Loucy (cell line): ENCODE measurements around the gene SHOX.

Experiments
- H2AFZ ChIP-seq: fragments of 200-600 bp; sonication (generic); 2 replicates; pipeline ENCODE4 v1.6.0; 2016; ENCODE audit warnings: antibody characterized with exemption, mild to moderate bottlenecking, low read length, moderate library complexity
- H3F3A ChIP-seq: fragments of 200-600 bp; 2 replicates; pipeline ENCODE4 v1.6.0; 2016; ENCODE audit warnings: antibody characterized with exemption, low read depth, mild to moderate bottlenecking
- H3K27me3 ChIP-seq: fragments of 200-600 bp; sonication (generic); 2 replicates; pipeline ENCODE4 v1.6.1; 2014; ENCODE audit warnings: low read length, mild to moderate bottlenecking; ENCODE audit not compliant: insufficient read depth, poor library complexity, severe bottlenecking
- H3K36me3 ChIP-seq: fragments of 200-600 bp; sonication (generic); 2 replicates; pipeline ENCODE4 v1.6.1; 2016; ENCODE audit warnings: low read length; ENCODE audit not compliant: insufficient read depth
- H3K4me1 ChIP-seq: fragments of 200-600 bp; sonication (generic); 2 replicates; pipeline ENCODE4 v1.5.1; 2014; ENCODE audit warnings: low read length, mild to moderate bottlenecking; ENCODE audit not compliant: insufficient read depth, poor library complexity, severe bottlenecking
- H3K4me2 ChIP-seq: fragments of 200-600 bp; sonication (generic); 2 replicates; pipeline ENCODE4 v1.6.0; 2014; ENCODE audit warnings: antibody characterized with exemption, low read length, low read depth, mild to moderate bottlenecking; ENCODE audit not compliant: poor library complexity, severe bottlenecking
- H3K4me3 ChIP-seq: fragments of 200-600 bp; sonication (generic); 2 replicates; pipeline ENCODE4 v1.5.1; 2014; ENCODE audit warnings: low read length, mild to moderate bottlenecking, mixed read lengths; ENCODE audit not compliant: poor library complexity, severe bottlenecking
- H3K79me2 ChIP-seq: fragments of 200-600 bp; sonication (generic); 2 replicates; pipeline ENCODE4 v1.6.1; 2014; ENCODE audit warnings: low read length; ENCODE audit not compliant: insufficient read depth
- H3K9ac ChIP-seq: fragments of 200-600 bp; sonication (generic); 2 replicates; pipeline ENCODE4 v1.6.0; 2014; ENCODE audit warnings: mild to moderate bottlenecking, low read depth, low read length, moderate library complexity; ENCODE audit not compliant: poor library complexity, severe bottlenecking
- H3K9me2 ChIP-seq: fragments of 200-600 bp; sonication (generic); replicated peaks from 2 replicates; pipeline ENCODE4 v1.6.1; 2016; ENCODE audit warnings: low read depth, low read length, mixed read lengths
- H3K9me3 ChIP-seq: fragments of 200-600 bp; sonication (generic); 2 replicates; pipeline ENCODE4 v1.6.1; 2014; ENCODE audit warnings: mild to moderate bottlenecking, antibody characterized with exemption, low read length, low read depth; ENCODE audit not compliant: insufficient read depth
- H4K20me1 ChIP-seq: fragments of 200-600 bp; sonication (generic); 2 replicates; pipeline ENCODE4 v1.6.0; 2014; ENCODE audit warnings: antibody characterized with exemption, low read length, mild to moderate bottlenecking; ENCODE audit not compliant: insufficient read depth, poor library complexity, severe bottlenecking
- EZH2phosphoT487 ChIP-seq: fragments of 200-600 bp; IDR thresholded peaks from 2 replicates; pipeline ENCODE4 v1.6.1; 2018; ENCODE audit warnings: antibody characterized with exemption, mild to moderate bottlenecking, moderate library complexity, borderline replicate concordance
- TF ChIP-seq, protein P1 (sequence below): fragments of 200-600 bp; sonication (generic); conservative IDR thresholded peaks from 2 replicates; pipeline ENCODE4 v1.5.1; 2014; ENCODE audit warnings: mild to moderate bottlenecking, antibody characterized with exemption, low read length

Gene SHOX

DNA sequence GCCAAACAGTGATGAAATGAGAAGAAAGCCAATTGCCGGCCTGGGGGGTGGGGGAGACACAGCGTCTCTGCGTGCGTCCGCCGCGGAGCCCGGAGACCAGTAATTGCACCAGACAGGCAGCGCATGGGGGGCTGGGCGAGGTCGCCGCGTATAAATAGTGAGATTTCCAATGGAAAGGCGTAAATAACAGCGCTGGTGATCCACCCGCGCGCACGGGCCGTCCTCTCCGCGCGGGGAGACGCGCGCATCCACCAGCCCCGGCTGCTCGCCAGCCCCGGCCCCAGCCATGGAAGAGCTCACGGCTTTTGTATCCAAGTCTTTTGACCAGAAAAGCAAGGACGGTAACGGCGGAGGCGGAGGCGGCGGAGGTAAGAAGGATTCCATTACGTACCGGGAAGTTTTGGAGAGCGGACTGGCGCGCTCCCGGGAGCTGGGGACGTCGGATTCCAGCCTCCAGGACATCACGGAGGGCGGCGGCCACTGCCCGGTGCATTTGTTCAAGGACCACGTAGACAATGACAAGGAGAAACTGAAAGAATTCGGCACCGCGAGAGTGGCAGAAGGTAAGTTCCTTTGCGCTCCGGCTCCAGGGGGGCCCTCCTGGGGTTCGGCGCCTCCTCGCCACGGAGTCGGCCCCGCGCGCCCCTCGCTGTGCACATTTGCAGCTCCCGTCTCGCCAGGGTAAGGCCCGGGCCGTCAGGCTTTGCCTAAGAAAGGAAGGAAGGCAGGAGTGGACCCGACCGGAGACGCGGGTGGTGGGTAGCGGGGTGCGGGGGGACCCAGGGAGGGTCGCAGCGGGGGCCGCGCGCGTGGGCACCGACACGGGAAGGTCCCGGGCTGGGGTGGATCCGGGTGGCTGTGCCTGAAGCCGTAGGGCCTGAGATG, at the start of gene SHOX:
TSS of gene SHOX (plus strand) at position 180 of the 885 bp plus-strand sequence. CDS start at position 287, 107 bp downstream.
- TF ChIP-seq, protein P1, sequence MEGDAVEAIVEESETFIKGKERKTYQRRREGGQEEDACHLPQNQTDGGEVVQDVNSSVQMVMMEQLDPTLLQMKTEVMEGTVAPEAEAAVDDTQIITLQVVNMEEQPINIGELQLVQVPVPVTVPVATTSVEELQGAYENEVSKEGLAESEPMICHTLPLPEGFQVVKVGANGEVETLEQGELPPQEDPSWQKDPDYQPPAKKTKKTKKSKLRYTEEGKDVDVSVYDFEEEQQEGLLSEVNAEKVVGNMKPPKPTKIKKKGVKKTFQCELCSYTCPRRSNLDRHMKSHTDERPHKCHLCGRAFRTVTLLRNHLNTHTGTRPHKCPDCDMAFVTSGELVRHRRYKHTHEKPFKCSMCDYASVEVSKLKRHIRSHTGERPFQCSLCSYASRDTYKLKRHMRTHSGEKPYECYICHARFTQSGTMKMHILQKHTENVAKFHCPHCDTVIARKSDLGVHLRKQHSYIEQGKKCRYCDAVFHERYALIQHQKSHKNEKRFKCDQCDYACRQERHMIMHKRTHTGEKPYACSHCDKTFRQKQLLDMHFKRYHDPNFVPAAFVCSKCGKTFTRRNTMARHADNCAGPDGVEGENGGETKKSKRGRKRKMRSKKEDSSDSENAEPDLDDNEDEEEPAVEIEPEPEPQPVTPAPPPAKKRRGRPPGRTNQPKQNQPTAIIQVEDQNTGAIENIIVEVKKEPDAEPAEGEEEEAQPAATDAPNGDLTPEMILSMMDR = no peak
- Histone ChIP-seq H3K4me2 (no peak within 1 kb of the TSS), H3K36me3 (no peaks in the 10 kb centered on the region), H3K79me2 (no peaks in the 10 kb centered on the region), H3K9me3 (no peaks in the 10 kb centered on the region), H3K4me1 (no peaks in the 10 kb centered on the region), H3K27me3 (no peaks in the 10 kb centered on the region), H3K9ac (no peak within 1 kb of the TSS), H3K9me2 (no peaks in the 10 kb centered on the region), H3F3A (no peaks in the 10 kb centered on the region), H2AFZ (no peak within 1 kb of the TSS), H4K20me1 (no peaks in the 10 kb centered on the region), H3K4me3 (no peak within 1 kb of the TSS)

DNA sequence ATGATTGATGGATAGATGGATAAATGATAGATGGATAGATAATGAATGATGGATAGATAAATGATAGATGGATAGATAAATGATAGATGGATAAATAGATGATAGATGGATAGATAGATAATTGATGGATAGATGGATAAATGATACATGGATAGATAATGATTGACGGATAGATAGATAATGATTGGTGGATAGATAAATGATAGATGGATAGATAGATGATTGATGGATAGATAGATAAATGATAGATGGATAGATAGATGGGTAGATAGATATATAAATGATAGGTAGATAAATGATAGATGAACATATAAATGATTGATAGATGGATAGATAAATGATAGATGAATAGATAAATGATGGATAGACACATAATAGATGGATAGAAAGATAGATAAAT, 49.5 kb upstream of the SHOX start:
- H3F3A ChIP-seq = no peaks in the 10 kb centered on the region
- H3K27me3 ChIP-seq = no peaks in the 10 kb centered on the region
- H4K20me1 ChIP-seq = no peaks in the 10 kb centered on the region
- no peak overlapping the region for H3K9ac ChIP-seq
- H3K4me1 ChIP-seq = no peaks in the 10 kb centered on the region
- H2AFZ ChIP-seq = no peak overlapping the region
- H3K4me2 ChIP-seq = no peak overlapping the region
- TF ChIP-seq EZH2phosphoT487 = no peak
- TF ChIP-seq, protein P1 = no peak
- no peak overlapping the region for H3K4me3 ChIP-seq
- no peaks in the 10 kb centered on the region for H3K9me2 ChIP-seq
- H3K79me2 ChIP-seq = no peaks in the 10 kb centered on the region
- no peaks in the 10 kb centered on the region for H3K9me3 ChIP-seq
- no peaks in the 10 kb centered on the region for H3K36me3 ChIP-seq

DNA sequence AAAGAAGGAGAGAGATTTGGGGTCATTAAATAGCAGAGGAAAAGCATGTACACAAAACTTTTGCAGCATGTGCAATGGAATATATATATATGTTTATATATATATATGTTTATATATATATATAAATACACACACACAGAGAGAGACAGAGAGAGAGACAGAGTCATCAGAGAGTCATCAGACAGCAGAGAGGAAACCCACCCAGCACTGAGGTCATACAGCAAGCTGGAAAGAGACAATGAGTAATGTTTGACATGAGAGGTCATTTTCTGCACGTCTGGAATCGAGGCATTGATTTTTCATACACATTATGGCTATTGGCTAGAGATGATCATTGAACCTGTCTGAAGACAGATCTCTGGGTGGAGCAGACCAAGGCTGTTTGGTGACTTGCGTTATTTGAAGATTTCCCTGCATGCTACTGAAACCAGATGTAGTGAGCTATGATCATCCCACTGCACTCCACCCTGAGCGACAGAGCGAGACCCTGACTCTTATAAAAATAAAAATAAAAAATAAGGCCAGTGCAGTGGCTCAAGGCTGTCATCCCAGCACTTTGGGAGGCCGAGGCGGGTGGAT, 48.8 kb upstream of the SHOX start:
- Histone ChIP-seq H3F3A (no peaks in the 10 kb centered on the region), H3K4me2 (no peak overlapping the region), H3K9me2 (no peaks in the 10 kb centered on the region), H2AFZ (no peak overlapping the region), H3K4me3 (no peak overlapping the region), H3K36me3 (no peaks in the 10 kb centered on the region), H4K20me1 (no peaks in the 10 kb centered on the region), H3K9me3 (no peaks in the 10 kb centered on the region), H3K27me3 (no peaks in the 10 kb centered on the region), H3K9ac (no peak overlapping the region), H3K79me2 (no peaks in the 10 kb centered on the region), H3K4me1 (no peaks in the 10 kb centered on the region)
- TF ChIP-seq EZH2phosphoT487 = no peak
